Osteoblast (primary cell): ENCODE results near the gene PHACTR1. TPM values are rescaled to one million over a fixed set of nuclear protein-coding genes. Genes with fewer than 3 reads are reported as not detected.

Experiments used
- DNase-seq: peaks from one replicate; pipeline ENCODE4 v3.0.0; 2011; ENCODE audit warnings: low spot score, mixed read lengths; ENCODE audit not compliant: insufficient read length; ENCODE audit errors: missing footprints
- H2AFZ ChIP-seq: 2 replicates; pipeline ENCODE4 v1.6.0; 2011; ENCODE audit warnings: mild to moderate bottlenecking, low read length
- H3K27ac ChIP-seq: 2 replicates; pipeline ENCODE4 v1.5.1; 2011; ENCODE audit warnings: mild to moderate bottlenecking, low read depth, low read length, moderate library complexity
- H3K27me3 ChIP-seq: 2 replicates; pipeline ENCODE4 v1.6.0; 2012; ENCODE audit warnings: mild to moderate bottlenecking, control low read depth, inconsistent platforms, low read length, moderate library complexity; ENCODE audit not compliant: insufficient read depth
- H3K36me3 ChIP-seq: 2 replicates; pipeline ENCODE4 v1.5.1; 2011; ENCODE audit warnings: mild to moderate bottlenecking, low read length, control low read depth, moderate library complexity; ENCODE audit not compliant: insufficient read depth
- H3K4me1 ChIP-seq: 2 replicates; pipeline ENCODE4 v1.5.1; 2011; ENCODE audit warnings: mild to moderate bottlenecking, low read length, control low read depth, moderate library complexity; ENCODE audit not compliant: insufficient read depth
- H3K4me2 ChIP-seq: 2 replicates; pipeline ENCODE4 v1.6.0; 2011; ENCODE audit warnings: mild to moderate bottlenecking, low read length; ENCODE audit not compliant: insufficient read depth
- H3K4me3 ChIP-seq: fragments of 200-600 bp; sonication (generic); 3 replicates; pipeline ENCODE4 v1.5.1; 2012; ENCODE audit warnings: mild to moderate bottlenecking, low read length, inconsistent platforms; ENCODE audit not compliant: insufficient read depth
- H3K79me2 ChIP-seq: 2 replicates; pipeline ENCODE4 v1.6.0; 2012; ENCODE audit warnings: mild to moderate bottlenecking, low read length, control low read depth, inconsistent platforms; ENCODE audit not compliant: insufficient read depth
- H3K9me3 ChIP-seq: 2 replicates; pipeline ENCODE4 v1.5.1; 2011; ENCODE audit warnings: low read depth, low read length, control low read depth
- H4K20me1 ChIP-seq: 2 replicates; pipeline ENCODE4 v1.6.0; 2012; ENCODE audit warnings: mild to moderate bottlenecking, low read length, control low read depth; ENCODE audit not compliant: insufficient read depth
- total RNA-seq: library from RNA; depleted of rRNA; stranded (reverse); fragments of >200 nt; gene quantifications from 2 replicates; pipeline ENCODE4 v1.2.3, GENCODE V29; 2012
- TF ChIP-seq, protein P1 (sequence below): IDR thresholded peaks from 2 replicates; pipeline ENCODE4 v1.5.1; 2011; ENCODE audit warnings: mild to moderate bottlenecking, low read depth, low read length, moderate library complexity; ENCODE audit errors: extremely low read depth

PHACTR1 gene
- total RNA-seq, 1 donor: 0.36 TPM

- H4K20me1 ChIP-seq: no peaks in the 10 kb centered on the region
- H3K27ac ChIP-seq: no peak overlapping the region
- no peaks in the 10 kb centered on the region for H3K9me3 ChIP-seq
- no peak overlapping the region for H3K4me2 ChIP-seq
- DNase-seq: no peak
- H3K4me3 ChIP-seq: no peak overlapping the region
- H3K27me3 ChIP-seq: no peaks in the 10 kb centered on the region
- no peaks in the 10 kb centered on the region for H3K36me3 ChIP-seq
- H2AFZ ChIP-seq: no peak overlapping the region
- no peaks in the 10 kb centered on the region for H3K4me1 ChIP-seq
- TF ChIP-seq, protein P1, sequence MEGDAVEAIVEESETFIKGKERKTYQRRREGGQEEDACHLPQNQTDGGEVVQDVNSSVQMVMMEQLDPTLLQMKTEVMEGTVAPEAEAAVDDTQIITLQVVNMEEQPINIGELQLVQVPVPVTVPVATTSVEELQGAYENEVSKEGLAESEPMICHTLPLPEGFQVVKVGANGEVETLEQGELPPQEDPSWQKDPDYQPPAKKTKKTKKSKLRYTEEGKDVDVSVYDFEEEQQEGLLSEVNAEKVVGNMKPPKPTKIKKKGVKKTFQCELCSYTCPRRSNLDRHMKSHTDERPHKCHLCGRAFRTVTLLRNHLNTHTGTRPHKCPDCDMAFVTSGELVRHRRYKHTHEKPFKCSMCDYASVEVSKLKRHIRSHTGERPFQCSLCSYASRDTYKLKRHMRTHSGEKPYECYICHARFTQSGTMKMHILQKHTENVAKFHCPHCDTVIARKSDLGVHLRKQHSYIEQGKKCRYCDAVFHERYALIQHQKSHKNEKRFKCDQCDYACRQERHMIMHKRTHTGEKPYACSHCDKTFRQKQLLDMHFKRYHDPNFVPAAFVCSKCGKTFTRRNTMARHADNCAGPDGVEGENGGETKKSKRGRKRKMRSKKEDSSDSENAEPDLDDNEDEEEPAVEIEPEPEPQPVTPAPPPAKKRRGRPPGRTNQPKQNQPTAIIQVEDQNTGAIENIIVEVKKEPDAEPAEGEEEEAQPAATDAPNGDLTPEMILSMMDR: no peak
- no peaks in the 10 kb centered on the region for H3K79me2 ChIP-seq
These were observed 200.0 kb downstream of the PHACTR1 start for GRCh38 chr6:12916420-12917136.

GRCh38 chr6:12921467-12921866 is 204.9 kb downstream of the PHACTR1 start:
- TF ChIP-seq, protein P1: no peak
- no peak overlapping the region for H2AFZ ChIP-seq
- H3K36me3 ChIP-seq: no peaks in the 10 kb centered on the region
- H3K79me2 ChIP-seq: no peaks in the 10 kb centered on the region
- no peak overlapping the region for H3K4me2 ChIP-seq
- H3K4me3 ChIP-seq: no peak overlapping the region
- no peaks in the 10 kb centered on the region for H3K27me3 ChIP-seq
- H4K20me1 ChIP-seq: no peaks in the 10 kb centered on the region
- H3K27ac ChIP-seq: no peak overlapping the region
- H3K4me1 ChIP-seq: no peaks in the 10 kb centered on the region
- H3K9me3 ChIP-seq: no peaks in the 10 kb centered on the region
- no peak for DNase-seq

- H3K4me3 ChIP-seq: no peak overlapping the region
- H3K9me3 ChIP-seq: no peaks in the 10 kb centered on the region
- H4K20me1 ChIP-seq: no peaks in the 10 kb centered on the region
- no peak for DNase-seq
- H3K27me3 ChIP-seq: no peaks in the 10 kb centered on the region
- TF ChIP-seq, protein P1: no peak
- no peak overlapping the region for H3K4me2 ChIP-seq
- H3K79me2 ChIP-seq: no peaks in the 10 kb centered on the region
- H2AFZ ChIP-seq: no peak overlapping the region
- no peaks in the 10 kb centered on the region for H3K36me3 ChIP-seq
- H3K27ac ChIP-seq: no peak overlapping the region
- H3K4me1 ChIP-seq: no peaks in the 10 kb centered on the region
These were observed 207.2 kb downstream of the PHACTR1 start for GRCh38 chr6:12923644-12924235.

DNA sequence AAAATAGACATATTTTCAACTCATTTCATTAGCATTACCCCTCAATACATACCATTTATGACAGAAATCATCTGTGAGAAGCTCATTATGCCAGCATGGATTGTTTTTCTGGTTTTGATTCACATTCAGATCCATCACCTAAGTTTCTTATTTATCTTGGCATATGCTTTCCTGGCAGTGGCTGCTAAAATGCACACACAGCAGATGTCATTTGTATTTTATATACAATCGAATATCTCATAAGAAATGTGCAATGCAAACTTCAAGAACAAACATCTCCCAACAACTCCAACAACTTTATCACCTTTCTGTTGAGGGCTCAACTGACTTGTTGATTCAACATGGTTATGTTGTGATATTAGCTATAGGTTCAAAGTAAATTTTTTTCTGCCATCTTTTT is 208.3 kb downstream of the PHACTR1 start:
- no peaks in the 10 kb centered on the region for H3K27me3 ChIP-seq
- no peaks in the 10 kb centered on the region for H3K36me3 ChIP-seq
- H4K20me1 ChIP-seq: no peaks in the 10 kb centered on the region
- no peak overlapping the region for H3K4me3 ChIP-seq
- H3K4me1 ChIP-seq: no peaks in the 10 kb centered on the region
- H3K79me2 ChIP-seq: no peaks in the 10 kb centered on the region
- no peak overlapping the region for H3K27ac ChIP-seq
- no peak overlapping the region for H3K4me2 ChIP-seq
- DNase-seq: no peak
- TF ChIP-seq, protein P1: no peak
- H3K9me3 ChIP-seq: no peaks in the 10 kb centered on the region
- H2AFZ ChIP-seq: no peak overlapping the region
